Gastroesophageal sphincter (tissue), 3 donors: Measurements from ENCODE around the gene DHX30.

Source experiments
- CTCF ChIP-seq, 4 experiments: fragments of 200-600 bp in 2 of 4; fragments of 450-650 bp in 2 of 4; sonication (generic) in 1 of 4; IDR thresholded peaks; one replicate each; pipeline ENCODE4 v1.5.1; 2017 to 2019; ENCODE audit warnings: antibody characterized with exemption in 4 of 4, mild to moderate bottlenecking in 2 of 4, moderate library complexity in 2 of 4
- EP300 ChIP-seq: sonication (generic); formaldehyde crosslinking; IDR thresholded peaks from one replicate; pipeline ENCODE4 v1.6.1; 2017; ENCODE audit warnings: antibody characterized with exemption, mild to moderate bottlenecking
- POLR2A ChIP-seq, 2 donors: fragments of 450-650 bp; IDR thresholded peaks; one replicate each; pipeline ENCODE4 v1.6.1; 2017; ENCODE audit warnings: antibody characterized with exemption in 2 of 2, mild to moderate bottlenecking in 2 of 2, moderate library complexity in 1 of 2

- TF ChIP-seq CTCF (IDR thresholded peaks at IDR 0.05): no peak
- no peak for TF ChIP-seq EP300
- no peak for TF ChIP-seq POLR2A (IDR thresholded peaks at IDR 0.05)
These were observed 10.7 kb downstream of the DHX30 start for GRCh38 chr3:47813551-47814177.
